Psoas muscle (tissue), 8 donors: ENCODE measurements around the gene SCG2. TPM values are rescaled to one million over a fixed set of nuclear protein-coding genes. Genes with fewer than 3 reads are reported as not detected.
"Not testable (repeated sequence)": the region's sequence is repeated elsewhere in the genome, so short reads cannot be mapped to it uniquely, and the experiment has no call there.

ENCODE experiments used
- ATAC-seq, 4 donors: fragments of 200-7000 bp; cut with Tn5 transposase; one replicate each; pipeline ENCODE4 v1.9.1; 2020; ENCODE audit warnings: moderate library complexity in 3 of 4, mild to moderate bottlenecking in 2 of 4
- DNase-seq, 2 donors: peaks; one replicate each; pipeline ENCODE4 v3.0.0-alpha.2; 2020
- H3K27ac ChIP-seq: fragments of 200-600 bp; one replicate; pipeline ENCODE4 v1.8.0; 2022
- H3K27me3 ChIP-seq, 3 donors: fragments of 200-600 bp in 1 of 3; one replicate each; pipeline versions ENCODE4 v1.6.1 to v1.8.0; 2013 to 2022; ENCODE audit warnings: low read length in 2 of 3, mild to moderate bottlenecking in 2 of 3, moderate library complexity in 1 of 3; ENCODE audit not compliant: insufficient read depth in 3 of 3
- H3K36me3 ChIP-seq, 2 donors: fragments of 200-600 bp in 1 of 2; one replicate each; pipeline versions ENCODE4 v1.6.1 to v1.8.0; 2013 to 2022; ENCODE audit warnings: low read depth in 1 of 2, mild to moderate bottlenecking in 1 of 2, moderate library complexity in 1 of 2; ENCODE audit not compliant: insufficient read depth in 1 of 2
- H3K4me1 ChIP-seq: fragments of 200-600 bp; one replicate; pipeline ENCODE4 v1.8.0; 2022
- H3K4me3 ChIP-seq: fragments of 200-600 bp; one replicate; pipeline ENCODE4 v1.8.0; 2022; ENCODE audit warnings: mild to moderate bottlenecking
- H3K9me3 ChIP-seq: fragments of 200-600 bp; one replicate; pipeline ENCODE4 v1.8.0; 2022
- CTCF ChIP-seq: fragments of 200-600 bp; IDR thresholded peaks from one replicate; pipeline ENCODE4 v1.8.0; 2022; ENCODE audit warnings: antibody characterized with exemption
- WGBS, 3 donors: extraction: QIAGEN DNeasy Blood & Tissue Kit; methylation state at CpG; one replicate each; pipeline versions ENCODE4 v1.1.6 to v1.1.7; 2013; 5-methylcytosine and 5-hydroxymethylcytosine counted together
- intact Hi-C, 2 donors: fragments of 100-400 bp; cut with DNase I; formaldehyde crosslinking; loops; one replicate each; pipeline versions ENCODE4 v1.11.0 to v1.14.2; 2022
- polyA plus RNA-seq, 3 donors: library from polyadenylated mRNA; stranded (reverse); fragments of 200-250 nt; gene quantifications; one replicate each; pipeline ENCODE4 v1.2.3, GENCODE V29; 2013
- total RNA-seq, 4 donors: library from RNA; stranded (reverse); fragmentation: NEBNext Ultra II Directional in 2 of 4; extraction: Animal tissue kit (Norgen Biotek cat#: 25700) in 2 of 4; gene quantifications; one replicate each; pipeline versions ENCODE4 v1.2.1 to v1.2.4, GENCODE V29; 2021 to 2023
- donor health status: healthy with polysubstance abuse.
- donor health status: DM: no; HTN: no; CAD: no; lungs with moderate emphysema.
- donor health status: Bipolar disorder and iron deficiency.
- donor health status: healthy.
- donor health status: DM: yes; HTN: yes; CAD: no.
- donor health status: DM: no; HTN: no; CAD: no.
- donor health status: DM: no; HTN: no; CAD: no.
- donor health status: DM: yes; HTN: yes; CAD: no.

SCG2 gene
- total and polyA plus RNA-seq, 7 donors, result 0.05 to 0.12 (median 0.08) TPM; not detected in 4

- intact Hi-C loops, result no loop called here
- Histone ChIP-seq H3K36me3 (no peaks in the 10 kb centered on the region), H3K4me1 (no peaks in the 10 kb centered on the region), H3K4me3 (no peak overlapping the region), H3K9me3 (no peaks in the 10 kb centered on the region), H3K27ac (no peak overlapping the region), H3K27me3 (peaks cover 0 to 6% (median 0%) of the 10 kb centered on the region in 3 donors)
- 67 to 74% (median 71%) methylated on average over 2 of the region's 2 CpGs for WGBS, 3 donors
- no peak for TF ChIP-seq CTCF
- DNase-seq (no peak), ATAC-seq (no peak)
These were observed 3.0 kb downstream of the SCG2 start for GRCh38 chr2:223598994-223599639.

GRCh38 chr2:223597076-223597475, 5.1 kb downstream of the SCG2 start:
- TF ChIP-seq CTCF, result no peak
- no peaks in the 10 kb centered on the region for H3K9me3 ChIP-seq
- H3K4me3 ChIP-seq, result no peak overlapping the region
- no peak for DNase-seq
- intact Hi-C loops, result no loop called here
- H3K36me3 ChIP-seq, result no peaks in the 10 kb centered on the region
- H3K27ac ChIP-seq, result no peak overlapping the region
- no peaks in the 10 kb centered on the region for H3K4me1 ChIP-seq
- no peak for ATAC-seq
- peaks cover 0 to 6% (median 0%) of the 10 kb centered on the region in 3 donors for H3K27me3 ChIP-seq

GRCh38 chr2:223596208-223596607, 6.0 kb downstream of the SCG2 start:
- Histone ChIP-seq H3K4me1 (no peaks in the 10 kb centered on the region), H3K9me3 (no peaks in the 10 kb centered on the region), H3K27ac (no peak overlapping the region), H3K36me3 (no peaks in the 10 kb centered on the region), H3K4me3 (no peak overlapping the region), H3K27me3 (peaks cover 3 to 6% (median 3%) of the 10 kb centered on the region in 3 donors)
- TF ChIP-seq CTCF, result no peak
- ATAC-seq (no peak), DNase-seq (no peak)
- 92 to 100% (median 97%) methylated on average over 1 of the region's 1 CpG for WGBS, 3 donors
- intact Hi-C loops, result no loop called here

- 43 to 62% (median 49%) methylated on average over 4 of the region's 4 CpGs for WGBS, 3 donors
- Histone ChIP-seq H3K27ac (no peak overlapping the region), H3K4me1 (no peaks in the 10 kb centered on the region), H3K9me3 (no peaks in the 10 kb centered on the region), H3K27me3 (peaks cover 3 to 6% (median 3%) of the 10 kb centered on the region in 3 donors), H3K36me3 (no peaks in the 10 kb centered on the region), H3K4me3 (no peak overlapping the region)
- DNase-seq (no peak), ATAC-seq (no peak)
- intact Hi-C loops, result no loop called here
- TF ChIP-seq CTCF, result no peak
These were observed 7.3 kb downstream of the SCG2 start for GRCh38 chr2:223594831-223595230.

GRCh38 chr2:223594259-223594658, 7.9 kb downstream of the SCG2 start:
- ATAC-seq (no peak), DNase-seq (no peak)
- peaks cover 3 to 6% (median 3%) of the 10 kb centered on the region in 3 donors for H3K27me3 ChIP-seq
- H3K36me3 ChIP-seq, result no peaks in the 10 kb centered on the region
- intact Hi-C loops, result no loop called here
- H3K4me3 ChIP-seq, result no peak overlapping the region
- no peak for TF ChIP-seq CTCF
- WGBS, 3 donors, result 67 to 86% (median 75%) methylated on average over 2 of the region's 2 CpGs
- no peaks in the 10 kb centered on the region for H3K9me3 ChIP-seq
- no peak overlapping the region for H3K27ac ChIP-seq
- H3K4me1 ChIP-seq, result no peaks in the 10 kb centered on the region

- H3K36me3 ChIP-seq, intact Hi-C loops, H3K4me3 ChIP-seq, ATAC-seq, H3K27ac ChIP-seq, DNase-seq, H3K4me1 ChIP-seq, H3K27me3 ChIP-seq, H3K9me3 ChIP-seq: not testable (repeated sequence)
- WGBS, 3 donors, result 85 to 94% (median 85%) methylated on average over 1 of the region's 1 CpG
These were observed 9.5 kb downstream of the SCG2 start for GRCh38 chr2:223592689-223593088.
